GM12864 (cell line): ENCODE data around the gene SPATS1.

Experiments
- DNase-seq: peaks from one replicate; pipeline ENCODE4 v3.0.0-alpha.2; 2011; ENCODE audit warnings: low read depth
- H3K4me3 ChIP-seq: 2 replicates; pipeline ENCODE4 v1.5.1; 2011; ENCODE audit warnings: mild to moderate bottlenecking, low read depth, low read length, control low read depth
- CTCF ChIP-seq: IDR thresholded peaks from 2 replicates; pipeline ENCODE4 v1.5.1; 2011; ENCODE audit warnings: low read depth, mild to moderate bottlenecking, moderate library complexity, low read length, control low read depth, inconsistent platforms; ENCODE audit errors: missing control alignments

Gene SPATS1

GRCh38 chr6:44333273-44333919 lies 9.1 kb upstream of the SPATS1 start:
- no peak for TF ChIP-seq CTCF
- H3K4me3 ChIP-seq: no peak overlapping the region
- no peak for DNase-seq

GRCh38 chr6:44333942-44334341 lies 8.5 kb upstream of the SPATS1 start:
- DNase-seq: no peak
- no peak for TF ChIP-seq CTCF
- H3K4me3 ChIP-seq: no peak overlapping the region

GRCh38 chr6:44335631-44336030 lies 6.8 kb upstream of the SPATS1 start:
- no peak for DNase-seq
- no peak overlapping the region for H3K4me3 ChIP-seq
- TF ChIP-seq CTCF: no peak

- peak; percentile 39 for DNase-seq
- peak; percentile 80 for TF ChIP-seq CTCF
- no peak overlapping the region for H3K4me3 ChIP-seq
Measured at GRCh38 chr6:44338228-44339122, 4.0 kb upstream of the SPATS1 start.

- no peak for TF ChIP-seq CTCF
- H3K4me3 ChIP-seq: no peak overlapping the region
- no peak for DNase-seq
Measured at GRCh38 chr6:44339301-44339700, 3.1 kb upstream of the SPATS1 start.

- no peak for TF ChIP-seq CTCF
- H3K4me3 ChIP-seq: no peak overlapping the region
- DNase-seq: no peak
Measured at GRCh38 chr6:44339763-44340625, 2.5 kb upstream of the SPATS1 start.
